ENCODE measurements around the gene SH2D6. TPM values are rescaled to one million over a fixed set of nuclear protein-coding genes. Genes with fewer than 3 reads are reported as not detected.

Gene SH2D6
- total RNA-seq, 6 experiments from 2014 or later: 0.40 to 3.7 (median 2.3) TPM; not detected in 2

GRCh38 chr2:85399183-85399455 is 19.4 kb upstream of the SH2D6 start:
- ATAC-seq: no peak

GRCh38 chr2:85400023-85400422 is 18.5 kb upstream of the SH2D6 start:
- Histone ChIP-seq H3K27ac (no peak overlapping the region), H3K9me3 (no peaks in the 10 kb centered on the region), H3K4me1 (peaks cover 0 to 3% (median 0%) of the 10 kb centered on the region in 4 donors), H3K27me3 (no peaks in the 10 kb centered on the region), H3K4me3 (no peak overlapping the region), H3K36me3 (no peaks in the 10 kb centered on the region)
- no peak for TF ChIP-seq CTCF (IDR thresholded peaks at IDR 0.05)
- TF ChIP-seq POLR2A (IDR thresholded peaks at IDR 0.05): no peak
- WGBS (ENCODE audit: insufficient coverage, low coverage, low lambda C conversion rate, missing lambda C conversion rate): 75% methylated on average over 8 of the region's 8 CpGs
- ATAC-seq (no peak), DNase-seq (no peak)
- intact Hi-C loops (cut with DNase I): no loop called here

More at GRCh38 chr2:85399183-85399455, 19.4 kb upstream of the SH2D6 start:
- WGBS (ENCODE audit: insufficient coverage, low coverage, low lambda C conversion rate, missing lambda C conversion rate): 89% methylated on average over 7 of the region's 8 CpGs
- Histone ChIP-seq H3K27me3 (no peaks in the 10 kb centered on the region), H3K4me3 (no peak overlapping the region), H3K4me1 (peaks cover 0 to 3% (median 0%) of the 10 kb centered on the region in 4 donors), H3K27ac (no peak overlapping the region), H3K9me3 (no peaks in the 10 kb centered on the region), H3K36me3 (no peaks in the 10 kb centered on the region)
- no peak for DNase-seq
- intact Hi-C loops (cut with DNase I): no loop called here
- TF ChIP-seq CTCF (IDR thresholded peaks at IDR 0.05) (no peak), POLR2A (IDR thresholded peaks at IDR 0.05) (no peak)

GRCh38 chr2:85400541-85401463 is 17.7 kb upstream of the SH2D6 start:
- Histone ChIP-seq H3K27ac (no peak overlapping the region), H3K27me3 (no peaks in the 10 kb centered on the region), H3K9me3 (no peaks in the 10 kb centered on the region), H3K4me3 (no peak overlapping the region), H3K36me3 (no peaks in the 10 kb centered on the region), H3K4me1 (peaks cover 0 to 3% (median 0%) of the 10 kb centered on the region in 4 donors)
- TF ChIP-seq POLR2A (IDR thresholded peaks at IDR 0.05) (no peak), CTCF (IDR thresholded peaks at IDR 0.05) (no peak)
- intact Hi-C loops (cut with DNase I): no loop called here
- DNase-seq (peak in 1 of 3 donors; percentile 42), ATAC-seq (no peak)
- WGBS (ENCODE audit: insufficient coverage, low coverage, low lambda C conversion rate, missing lambda C conversion rate): 82% methylated on average over 7 of the region's 14 CpGs

GRCh38 chr2:85401464-85401805 is 17.1 kb upstream of the SH2D6 start:
- intact Hi-C loops (cut with DNase I): no loop called here
- TF ChIP-seq POLR2A (IDR thresholded peaks at IDR 0.05) (no peak), CTCF (IDR thresholded peaks at IDR 0.05) (no peak)
- DNase-seq (peak in 1 of 3 donors; percentile 40), ATAC-seq (no peak)
- Histone ChIP-seq H3K36me3 (no peaks in the 10 kb centered on the region), H3K27me3 (no peaks in the 10 kb centered on the region), H3K4me1 (peaks cover 0 to 7% (median 0%) of the 10 kb centered on the region in 4 donors), H3K4me3 (no peak overlapping the region), H3K9me3 (no peaks in the 10 kb centered on the region), H3K27ac (no peak overlapping the region)
- no CpG with 5 or more reads among the region's 7 CpGs for WGBS (ENCODE audit: insufficient coverage, low coverage, low lambda C conversion rate, missing lambda C conversion rate)
